Central memory CD4-positive, alpha-beta T cell (primary cell): ENCODE measurements around the gene THTPA.
"Not testable (repeated sequence)": the region's sequence is repeated elsewhere in the genome, so short reads cannot be mapped to it uniquely, and the experiment has no call there.

Source experiments
- DNase-seq: peaks from one replicate; pipeline ENCODE4 v3.0.0; 2022

Gene THTPA

DNA sequence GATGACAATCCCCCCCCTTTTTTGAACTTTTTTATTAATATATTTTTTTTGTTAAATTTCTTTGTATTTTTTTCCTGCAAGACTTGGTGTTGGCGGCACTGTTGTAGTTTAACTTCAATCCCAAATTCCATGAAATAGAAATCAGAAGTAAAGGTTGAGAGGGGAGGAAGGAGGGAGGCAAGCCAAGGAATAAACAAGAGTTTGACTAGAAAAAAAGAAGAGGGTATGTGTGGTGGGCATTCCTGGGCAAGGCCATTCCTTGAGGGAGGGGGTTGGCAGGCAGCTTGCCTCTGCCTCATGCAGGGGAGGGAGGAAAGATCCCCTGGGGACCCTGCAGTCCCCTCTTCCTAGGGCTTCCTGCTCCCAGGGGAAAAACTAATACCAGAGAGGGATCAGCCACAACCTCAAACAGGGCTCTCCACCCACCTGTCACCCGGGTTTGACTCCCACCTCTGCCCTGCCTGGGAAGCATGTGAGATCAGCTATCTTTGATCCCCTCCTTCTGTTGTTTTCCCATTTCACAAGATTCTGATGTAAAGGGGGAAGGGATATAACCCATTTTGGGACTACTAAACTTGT is 12.0 kb downstream of the THTPA start:
- DNase-seq, result no peak

DNA sequence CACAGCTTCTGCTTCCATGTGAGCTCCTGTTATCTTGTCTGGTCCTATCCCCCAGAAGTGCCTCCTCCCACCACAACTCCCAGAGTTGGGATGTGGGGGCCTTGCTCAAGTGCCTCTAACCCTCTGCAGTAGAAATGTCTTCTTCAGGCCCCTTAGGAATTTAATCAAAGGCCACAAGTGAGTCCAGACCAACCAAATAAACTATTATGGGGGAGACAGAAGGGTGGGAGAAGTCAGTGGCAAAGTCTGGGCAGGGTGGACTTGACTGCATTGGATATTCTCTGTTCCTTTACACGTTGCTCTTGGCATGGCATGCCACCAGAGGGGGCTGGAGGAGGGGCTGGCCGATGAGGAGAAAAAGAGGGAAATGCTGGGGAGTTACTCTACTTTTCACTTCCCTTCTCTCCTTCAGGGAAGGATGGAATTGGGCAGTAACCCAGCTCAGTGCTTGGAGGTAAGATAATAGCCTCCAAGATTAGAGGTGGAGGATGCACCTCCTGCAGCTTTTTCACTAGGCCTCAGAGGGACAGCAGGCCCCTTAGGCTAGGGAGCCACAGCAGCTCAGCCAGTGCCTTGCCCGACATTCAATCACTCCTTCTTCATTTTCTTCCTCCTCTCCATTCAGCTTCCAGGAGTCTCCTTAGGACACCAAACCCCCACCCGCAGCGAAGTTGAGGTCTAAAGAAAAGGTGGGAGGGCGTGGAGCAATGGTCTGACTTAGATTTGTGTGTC is 12.7 kb downstream of the THTPA start:
- no peak for DNase-seq

DNA sequence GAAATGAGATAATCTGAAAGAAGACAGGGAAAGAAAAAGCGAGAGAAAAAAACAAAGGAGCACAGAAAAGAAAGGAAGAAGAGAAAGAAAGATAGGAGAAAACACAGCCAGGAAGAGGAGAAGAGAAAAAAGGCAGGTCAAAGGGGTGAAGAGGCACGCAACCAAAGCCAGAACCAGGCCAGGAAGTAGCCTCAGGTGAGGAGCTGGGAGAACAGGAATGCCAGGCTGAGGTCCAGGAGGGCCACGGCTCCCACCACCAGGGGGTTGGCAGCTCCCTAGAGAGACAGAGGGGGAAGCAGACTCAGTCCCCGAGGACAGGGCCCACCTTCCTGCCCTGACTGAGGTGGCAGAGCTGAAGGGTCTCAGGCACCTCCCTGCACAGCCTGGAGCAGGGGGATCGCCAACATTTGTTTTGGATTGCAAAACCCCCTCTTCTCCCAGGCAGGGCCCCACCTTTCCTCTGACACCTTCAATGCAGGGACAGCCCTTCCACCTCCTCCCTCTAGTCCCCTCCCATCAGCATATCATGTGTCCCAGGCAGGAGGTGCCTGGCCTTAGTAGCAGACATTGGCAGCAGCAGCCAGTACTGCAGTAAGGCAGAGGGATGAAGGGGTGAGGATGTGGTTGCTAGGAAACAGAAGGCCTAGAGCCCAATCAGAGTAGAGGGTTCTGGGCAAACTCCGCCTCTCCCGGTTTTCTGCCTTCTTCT is 13.5 kb downstream of the THTPA start:
- no peak for DNase-seq

DNA sequence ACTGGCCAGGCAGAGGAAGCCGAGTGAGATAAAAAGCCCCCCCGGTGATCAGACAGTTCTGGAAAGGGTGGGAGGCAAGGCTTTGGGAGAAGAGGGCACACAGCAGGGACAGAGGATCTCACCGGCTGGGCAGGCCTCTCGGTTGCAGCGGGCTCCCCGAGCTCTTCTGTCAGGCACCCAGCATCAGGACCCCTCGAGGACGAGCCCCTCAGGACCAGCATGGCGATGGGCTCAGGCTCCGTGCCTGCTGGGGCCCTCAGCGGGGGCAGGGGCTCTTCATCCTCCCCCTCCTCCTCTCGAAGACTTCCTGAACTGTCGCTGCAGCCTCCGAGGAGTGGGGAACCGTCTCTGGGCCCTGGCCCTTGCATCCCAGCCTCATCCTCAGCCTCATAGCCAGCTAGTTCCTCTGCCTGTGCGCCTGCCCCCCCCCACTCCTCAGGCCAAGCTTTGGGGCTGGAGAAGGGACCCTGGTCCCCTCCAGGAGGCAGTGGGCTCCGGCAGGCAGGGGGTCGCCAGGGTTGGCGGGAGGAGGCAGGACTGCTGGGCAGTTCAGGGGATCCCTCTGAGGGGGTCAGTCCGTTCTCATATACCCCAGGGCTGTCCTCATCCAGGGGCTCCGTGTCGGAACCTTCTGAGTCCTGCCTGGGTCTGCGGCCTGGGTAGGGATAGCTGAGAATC is 14.9 kb downstream of the THTPA start:
- DNase-seq, result no peak

DNA sequence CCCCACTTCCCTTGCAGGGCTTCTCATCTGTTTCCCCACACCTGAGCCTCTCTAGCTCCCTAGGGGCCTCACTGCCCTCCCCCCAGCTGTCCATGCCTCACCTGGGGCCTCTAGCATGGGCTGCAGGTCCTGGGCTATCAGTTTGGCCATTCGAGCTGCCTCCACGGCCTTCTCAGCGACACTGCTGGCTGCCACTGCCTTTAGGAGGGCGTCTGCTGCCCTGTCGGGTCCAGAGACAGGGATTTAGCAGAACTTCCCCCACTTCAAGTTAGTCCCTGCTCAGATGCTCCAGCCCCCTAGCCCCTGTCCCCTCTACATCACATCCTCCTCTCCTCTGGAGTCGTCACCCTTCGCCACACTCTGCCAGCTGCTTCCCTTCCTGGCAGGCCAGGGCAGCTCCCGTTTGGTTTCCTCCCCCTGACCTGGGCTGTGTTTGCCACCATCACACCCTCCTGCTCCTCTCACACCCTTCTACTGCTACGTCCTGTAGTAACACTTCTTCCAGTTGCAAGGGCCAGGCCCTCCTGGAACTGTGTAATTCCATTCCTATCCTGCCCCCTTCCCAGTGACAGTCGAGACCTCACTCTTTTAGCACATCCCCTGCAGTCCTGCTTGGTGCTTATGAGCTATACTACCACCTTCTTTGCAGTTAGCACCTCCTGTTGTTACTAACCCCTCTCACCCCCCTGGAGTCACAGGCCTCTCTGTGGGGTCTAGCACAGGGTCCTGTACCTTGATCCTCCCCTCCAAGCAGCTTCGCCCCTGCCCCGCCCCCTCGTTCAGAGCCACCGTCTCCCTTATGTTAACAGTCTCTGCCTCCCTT is 15.8 kb downstream of the THTPA start:
- DNase-seq, result no peak

DNA sequence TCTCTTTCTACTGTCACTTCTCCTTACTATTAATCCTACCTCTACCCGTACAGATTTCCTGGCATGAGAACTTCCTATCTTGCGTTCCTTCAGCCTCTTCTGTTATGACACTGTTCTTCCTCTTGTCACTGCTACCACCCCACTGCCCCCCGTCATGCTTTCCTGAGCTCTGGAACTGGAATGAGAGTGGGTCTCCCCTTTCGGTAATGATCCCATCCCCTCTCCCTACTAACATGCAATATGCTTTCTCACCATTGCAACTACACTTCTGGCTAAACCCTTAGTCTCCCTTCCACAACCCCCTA is 16.4 kb downstream of the THTPA start:
- no peak for DNase-seq

DNA sequence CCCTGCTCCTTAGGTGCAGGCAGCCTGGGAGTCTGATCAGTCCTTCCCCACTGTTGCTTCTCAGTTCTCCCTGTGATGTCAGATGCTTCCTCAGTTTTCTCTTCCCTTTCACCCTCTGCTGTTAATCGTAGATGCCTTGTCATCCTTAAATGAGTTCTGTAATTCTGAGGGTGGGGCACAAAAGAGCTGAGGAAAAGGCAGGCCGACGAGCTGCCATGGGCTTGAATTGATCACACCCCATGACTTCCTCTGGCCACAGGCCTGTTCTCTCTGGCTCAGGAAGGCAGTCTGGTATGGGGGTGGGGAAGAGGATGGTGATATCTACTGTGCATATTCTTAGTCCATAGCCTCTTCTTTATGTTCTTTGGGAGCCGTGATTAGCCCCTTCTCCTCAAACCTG is 16.8 kb downstream of the THTPA start:
- no peak for DNase-seq

DNA sequence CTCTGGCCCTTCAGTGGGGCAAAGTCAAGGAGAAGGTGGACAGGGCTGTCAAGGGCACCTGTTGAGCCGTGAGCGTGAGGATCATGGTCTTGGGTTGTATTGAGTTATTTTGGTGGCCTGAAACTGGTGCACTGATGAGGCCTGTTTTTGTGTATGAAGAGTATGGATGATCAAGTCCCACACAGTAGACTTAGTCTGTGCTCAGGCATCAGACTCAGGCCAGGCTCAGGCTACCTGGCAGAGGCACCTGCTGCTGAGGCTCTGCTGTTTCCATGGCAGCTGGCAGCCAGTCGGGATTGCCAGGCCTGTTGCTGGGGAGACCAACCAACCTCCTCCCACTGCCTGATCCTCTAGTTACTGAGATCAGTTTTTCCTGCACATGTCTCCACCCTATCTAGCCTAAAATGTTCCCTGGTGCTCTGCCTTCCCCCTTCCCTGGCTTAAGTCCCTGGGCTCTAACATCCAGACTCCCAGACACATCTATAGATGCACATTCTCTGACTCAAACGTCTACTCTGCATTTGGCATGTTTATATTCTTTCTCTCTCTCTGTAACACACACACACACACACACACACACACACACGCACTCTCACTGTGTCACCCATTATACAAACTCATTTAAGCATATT is 17.4 kb downstream of the THTPA start:
- no peak for DNase-seq

DNA sequence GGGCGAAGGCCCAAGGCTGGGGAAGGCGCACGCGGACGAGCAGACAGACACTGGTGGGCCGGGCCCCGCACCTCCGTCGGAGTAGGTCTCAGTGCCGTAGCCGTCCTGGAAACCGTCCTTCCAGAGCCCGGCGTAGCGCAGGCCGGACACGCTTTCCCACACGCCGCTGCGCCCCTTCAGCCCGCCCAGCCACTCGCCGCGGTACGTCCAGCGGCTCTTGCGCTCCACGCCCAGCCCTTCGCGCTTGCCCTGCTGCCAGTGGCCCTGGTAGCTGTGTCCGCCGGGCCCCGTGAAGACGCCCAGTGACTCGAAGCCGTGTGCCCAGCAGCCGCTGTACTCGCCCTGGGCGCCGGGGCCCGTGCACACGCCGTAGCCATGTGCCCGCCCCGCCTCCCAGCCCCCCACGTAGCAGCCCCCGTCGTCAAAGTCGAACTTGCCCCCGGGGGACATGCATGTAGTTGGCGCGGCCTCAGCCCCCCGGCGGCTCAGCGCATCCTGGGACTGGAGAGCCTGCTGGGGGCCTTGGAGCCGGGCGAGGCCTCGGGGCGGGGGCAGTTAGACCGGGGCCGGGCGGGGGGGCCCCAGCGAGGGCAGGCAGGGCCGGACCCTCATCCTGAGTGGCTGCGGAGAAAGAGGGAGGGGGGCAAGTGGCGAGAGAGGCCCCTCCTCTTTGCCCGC is 21.1 kb downstream of the THTPA start:
- DNase-seq, result no peak

DNA sequence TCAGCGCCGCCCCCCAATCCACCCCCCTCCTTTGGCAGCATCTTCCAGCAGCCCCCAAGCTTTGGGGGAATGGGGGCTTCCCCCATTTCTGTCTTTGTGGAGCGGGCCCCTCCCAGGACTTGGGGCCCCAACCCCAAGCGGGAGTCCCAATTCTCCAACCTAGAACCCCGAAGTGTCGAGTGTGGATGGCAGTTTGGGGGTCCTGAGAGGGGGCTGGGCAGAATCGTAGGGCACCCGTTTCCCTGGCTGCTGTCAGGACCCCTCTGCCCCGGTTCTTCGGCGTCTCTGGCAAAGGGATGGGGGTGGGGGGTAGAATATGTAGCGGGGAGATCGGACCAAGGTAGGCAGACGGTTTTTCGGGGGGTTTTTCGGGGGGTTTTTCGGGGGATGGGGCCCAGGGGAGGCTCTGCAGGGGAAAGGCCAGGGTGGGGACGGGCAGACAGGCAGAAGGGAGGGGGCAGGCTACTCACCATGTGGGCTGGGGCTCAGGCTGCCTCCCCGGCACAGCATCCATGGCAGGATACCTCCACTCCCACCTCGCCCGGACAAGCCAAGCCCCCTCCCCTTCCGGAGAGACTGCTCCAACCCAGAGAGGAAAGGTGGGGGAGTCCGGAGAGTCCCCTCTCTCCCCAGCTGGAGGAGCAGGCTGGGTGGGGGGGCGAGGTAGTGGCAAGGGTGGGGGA is 21.8 kb downstream of the THTPA start:
- DNase-seq, result no peak

DNA sequence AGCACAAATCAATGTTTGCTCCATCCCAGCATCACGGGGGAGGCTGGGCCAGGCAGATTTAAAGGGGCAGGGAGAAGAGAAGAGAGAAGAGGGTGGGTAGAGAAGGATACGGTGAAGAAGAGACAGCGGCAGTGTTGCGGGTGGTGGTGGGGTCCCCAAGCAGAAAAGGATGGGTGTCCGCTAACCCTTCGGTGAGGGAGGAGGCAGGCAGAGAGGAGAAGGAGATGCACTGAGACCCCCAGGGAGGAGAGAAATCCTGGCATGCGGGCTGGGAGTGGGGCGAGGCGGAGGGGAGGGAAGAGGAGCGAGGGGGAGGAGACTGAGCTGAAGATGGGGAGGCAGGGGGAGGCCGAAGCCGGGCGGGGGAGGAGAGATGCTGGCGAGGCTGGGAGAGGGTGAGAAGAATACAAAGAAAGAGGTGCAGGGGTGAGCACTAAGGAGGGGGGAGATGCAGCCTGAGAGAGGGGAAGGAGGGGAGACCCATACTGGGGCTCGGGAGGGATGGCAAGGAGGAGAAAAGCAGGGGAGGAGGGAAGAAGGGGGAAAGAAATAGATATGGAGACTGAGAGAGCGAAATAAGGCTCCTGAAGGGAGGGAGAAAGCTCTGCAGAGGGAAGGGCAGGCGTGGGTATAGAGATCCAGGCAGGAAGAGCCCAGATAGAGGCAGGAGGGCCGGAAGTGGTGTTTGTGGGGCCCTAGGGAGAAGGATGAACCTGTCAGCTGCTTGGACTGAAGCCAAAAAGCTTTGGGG is 22.7 kb downstream of the THTPA start, which contains the start of gene JPH4:
Gene JPH4 (minus strand): TSS at position 231 of the 751 bp plus-strand sequence. CDS start 1,337 bp downstream, outside the sequence.
- DNase-seq, result no peak

DNA sequence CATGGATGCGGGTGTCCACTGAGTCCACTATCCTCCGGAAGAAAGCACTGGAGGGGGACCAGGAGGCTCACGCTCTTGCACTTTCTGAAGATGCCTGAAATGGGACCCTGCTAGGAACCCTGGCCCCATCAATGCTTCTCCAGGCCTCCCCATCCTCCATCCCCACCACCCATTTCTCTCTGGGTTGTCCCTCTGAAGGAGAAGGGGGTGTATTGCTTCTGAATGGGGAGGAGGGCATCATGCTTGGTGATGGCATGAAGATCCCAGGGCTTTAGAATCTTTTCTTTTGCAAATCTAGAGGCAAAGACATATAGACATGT is 23.2 kb downstream of the THTPA start:
- no peak for DNase-seq

DNA sequence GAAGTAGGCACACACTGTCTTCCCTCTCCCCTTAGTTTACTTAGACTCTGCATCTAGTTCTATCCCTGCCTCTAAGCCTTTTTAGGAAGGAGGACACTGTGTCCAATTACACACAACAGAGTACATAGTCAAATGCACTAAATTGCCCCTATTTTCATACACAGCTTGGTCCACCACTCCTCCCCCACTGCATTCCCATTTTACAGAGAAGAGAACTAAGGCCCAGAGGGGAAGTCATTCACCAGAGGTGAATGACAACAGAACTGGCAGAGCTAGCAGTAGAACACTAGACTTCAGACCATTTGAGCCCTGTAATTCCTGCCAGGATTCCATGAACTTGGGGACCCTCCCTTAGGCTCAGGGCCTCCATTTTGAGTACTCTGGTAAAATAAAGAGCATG is 23.7 kb downstream of the THTPA start:
- no peak for DNase-seq

DNA sequence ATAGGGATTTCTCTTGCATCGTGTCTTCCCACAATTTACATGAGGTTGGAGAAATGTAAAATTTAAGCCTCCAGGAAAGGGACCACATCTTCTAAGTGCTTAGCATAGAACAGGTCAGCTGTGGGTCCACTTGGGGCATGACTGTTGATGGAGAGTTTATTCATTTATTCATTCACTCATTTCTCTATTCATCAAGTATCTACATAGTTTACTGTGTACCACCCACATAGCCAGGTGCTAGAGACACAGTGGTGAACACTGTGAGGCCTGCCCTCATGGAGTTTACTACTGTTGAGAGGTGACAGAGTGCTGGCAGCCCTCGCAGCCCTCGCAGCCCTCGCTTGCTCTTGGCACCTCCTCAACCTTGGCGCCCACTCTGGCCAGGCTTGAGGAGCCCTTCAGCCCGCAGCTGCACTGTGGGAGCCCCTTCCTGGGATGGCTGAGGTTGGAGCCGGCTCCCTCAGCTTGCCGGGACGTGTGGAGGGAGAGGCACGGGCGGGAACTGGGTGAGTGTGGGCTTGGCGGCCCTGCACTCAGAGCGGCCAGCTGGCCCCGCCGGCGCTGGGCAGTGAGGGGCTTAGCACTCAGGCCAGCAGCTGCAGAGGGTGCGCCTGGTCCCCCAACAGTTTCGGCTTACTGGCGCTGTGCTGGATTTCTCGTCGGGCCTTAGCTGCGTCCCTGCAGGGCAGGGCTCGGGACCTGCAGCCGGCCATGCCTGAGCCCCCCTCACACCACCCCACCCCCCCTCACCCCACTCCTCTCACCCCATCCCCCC is 24.3 kb downstream of the THTPA start:
- DNase-seq, result no peak

DNA sequence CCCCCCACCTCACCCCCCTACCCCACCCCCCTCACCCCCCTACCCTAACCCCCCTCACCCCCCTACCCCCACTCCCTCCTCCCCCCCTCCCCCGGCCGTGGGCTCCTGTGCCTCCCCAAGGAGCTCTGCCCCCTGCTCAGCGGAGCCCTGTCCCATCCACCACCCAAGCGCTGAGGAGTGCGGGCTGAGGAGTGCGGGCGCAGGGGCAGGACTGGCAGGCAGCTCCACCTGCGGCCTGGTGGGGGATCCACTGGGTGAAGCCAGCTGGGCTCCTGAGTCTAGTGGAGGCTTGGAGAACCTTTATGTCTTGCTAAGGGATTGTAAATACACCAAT is 24.8 kb downstream of the THTPA start:
- no peak for DNase-seq

DNA sequence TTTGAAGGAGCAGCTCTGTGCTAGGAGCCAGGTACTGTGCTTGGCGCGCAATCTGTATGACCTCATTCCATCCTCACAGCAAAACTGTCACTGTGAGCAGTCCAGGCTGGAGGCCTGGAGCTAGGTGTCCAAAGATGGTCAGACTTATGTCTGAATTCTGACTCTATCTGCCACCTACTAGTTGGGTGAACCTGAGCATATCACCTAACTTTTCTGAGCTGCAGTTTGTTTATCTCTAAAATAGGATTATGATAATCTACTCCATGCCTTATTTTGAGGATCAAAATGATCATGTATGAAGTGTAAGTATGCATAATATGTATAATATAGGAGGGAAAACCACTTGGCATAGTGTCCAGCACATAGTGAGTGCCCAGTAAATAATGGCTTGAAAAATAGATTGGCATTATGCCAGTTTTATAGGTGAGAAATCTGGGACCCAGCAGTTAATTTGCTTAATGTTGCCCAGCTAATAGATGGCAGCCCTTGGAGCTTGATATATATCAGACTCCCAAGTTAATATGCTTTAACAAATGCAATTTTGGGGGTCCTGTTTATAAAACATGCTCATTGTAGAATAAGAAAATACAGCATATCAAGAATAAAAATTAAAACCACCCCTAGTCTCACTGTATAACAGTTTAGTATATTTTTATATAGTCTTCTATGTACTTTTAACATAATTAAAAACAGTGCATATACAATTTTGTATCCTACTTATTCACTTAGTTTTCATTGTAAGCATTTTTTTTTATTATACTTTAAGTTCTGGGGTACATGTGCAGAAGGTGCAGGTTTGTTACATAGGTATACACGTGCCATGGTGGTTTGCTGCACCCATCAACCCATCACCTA is 27.1 kb downstream of the THTPA start:
- no peak for DNase-seq

DNA sequence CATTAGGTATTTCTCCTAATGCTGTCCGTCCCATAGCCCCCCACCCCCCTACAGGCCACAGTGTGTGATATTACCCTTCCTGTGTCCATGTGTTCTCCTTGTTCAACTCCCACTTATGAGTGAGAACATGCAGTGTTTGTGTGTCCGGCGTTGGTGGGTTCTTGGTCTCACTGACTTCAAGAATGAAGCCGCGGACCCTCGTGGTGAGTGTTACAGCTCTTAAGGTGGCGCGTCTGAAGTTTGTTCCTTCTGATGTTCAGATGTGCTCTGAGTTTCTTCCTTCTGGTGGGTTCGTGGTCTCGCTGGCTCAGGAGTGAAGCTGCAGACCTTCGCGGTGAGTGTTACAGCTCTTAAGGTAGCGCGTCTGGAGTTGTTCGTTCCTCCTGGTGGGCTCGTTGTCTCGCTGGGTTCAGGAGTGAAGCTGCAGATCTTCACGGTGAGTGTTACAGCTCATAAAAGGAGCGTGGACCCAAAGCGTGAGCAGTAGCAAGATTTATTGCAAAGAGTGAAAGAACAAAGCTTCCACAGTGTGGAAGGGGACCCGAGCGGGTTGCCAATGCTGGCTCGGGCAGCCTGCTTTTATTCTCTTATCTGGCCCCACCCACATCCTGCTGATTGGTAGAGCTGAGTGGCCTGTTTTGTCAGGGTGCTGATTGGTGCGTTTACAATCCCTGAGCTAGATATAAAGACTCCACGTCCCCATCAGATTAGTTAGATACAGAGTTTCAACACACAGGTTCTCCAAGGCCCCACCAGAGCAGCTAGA is 27.9 kb downstream of the THTPA start:
- DNase-seq, result not testable (repeated sequence)
